Caco-2 (cell line): ENCODE measurements around the gene MSN. TPM values are rescaled to one million over a fixed set of nuclear protein-coding genes. Genes with fewer than 3 reads are reported as not detected.

Experiments used
- BruUV-seq: library from RNA; stranded (reverse); fragments of 400-500 nt; replicated peaks from 2 replicates; lab custom pipeline; 2021; lab: Mats Ljungman, UMichigan
- CTCF ChIA-PET: fragments of 300-600 bp; sonication (Branson Sonifier 250); formaldehyde crosslinking; loops from one replicate; lab custom pipeline; 2022; ENCODE audit warnings: antibody characterized with exemption; lab: Charles Lee
- POLR2A ChIA-PET: fragments of 300-600 bp; sonication (Branson Sonifier 250); formaldehyde crosslinking; loops from one replicate; lab custom pipeline; 2022; ENCODE audit warnings: antibody characterized with exemption; lab: Charles Lee
- DNase-seq, 2 experiments: peaks; one replicate each; pipeline versions ENCODE4 v3.0.0 to v3.0.0-alpha.2; 2020 to 2022
- H3K27me3 ChIP-seq: replicated peaks from 2 replicates; pipeline ENCODE4 v1.6.0; 2011; ENCODE audit warnings: low read length; ENCODE audit not compliant: control insufficient read depth, insufficient read depth
- H3K36me3 ChIP-seq: 2 replicates; pipeline ENCODE4 v1.5.1; 2011; ENCODE audit warnings: low read length; ENCODE audit not compliant: control insufficient read depth, insufficient read depth
- H3K4me1 ChIP-seq: fragments of 250-450 bp; sonication (Bioruptor Pico); 2 replicates; pipeline ENCODE4 v1.5.1; 2020; ENCODE audit warnings: mild to moderate bottlenecking
- H3K4me3 ChIP-seq: 2 replicates; pipeline ENCODE4 v1.5.1; 2011; ENCODE audit warnings: low read depth, mild to moderate bottlenecking, control low read depth, low read length
- H3K9me3 ChIP-seq: fragments of 250-450 bp; sonication (Bioruptor Pico); 2 replicates; pipeline ENCODE4 v1.5.1; 2020; ENCODE audit warnings: mild to moderate bottlenecking, moderate library complexity
- H3K27ac Mint-ChIP-seq: one replicate; pipeline ENCODE4 v1.8.0; 2022; ENCODE audit warnings: mixed read lengths; ENCODE audit not compliant: unreplicated experiment
- H3K27me3 Mint-ChIP-seq: one replicate; pipeline ENCODE4 v1.8.0; 2022; ENCODE audit warnings: mixed read lengths; ENCODE audit not compliant: insufficient read depth, unreplicated experiment
- H3K36me3 Mint-ChIP-seq: one replicate; pipeline ENCODE4 v1.8.0; 2022; ENCODE audit warnings: mild to moderate bottlenecking, mixed read lengths; ENCODE audit not compliant: insufficient read depth, unreplicated experiment
- H3K4me1 Mint-ChIP-seq: one replicate; pipeline ENCODE4 v1.8.0; 2022; ENCODE audit warnings: low read depth, mixed read lengths; ENCODE audit not compliant: unreplicated experiment
- H3K4me3 Mint-ChIP-seq: one replicate; pipeline ENCODE4 v1.8.0; 2022; ENCODE audit warnings: mild to moderate bottlenecking, moderate library complexity, mixed read lengths; ENCODE audit not compliant: unreplicated experiment
- H3K9me3 Mint-ChIP-seq: one replicate; pipeline ENCODE4 v1.8.0; 2022; ENCODE audit warnings: mixed read lengths; ENCODE audit not compliant: unreplicated experiment
- CTCF ChIP-seq, 2 experiments: fragments of 200-600 bp in 1 of 2; IDR thresholded peaks; 1 replicate in 1 of 2; 2 replicates in 1 of 2; pipeline versions ENCODE4 v1.5.1 to v1.8.0; 2011 to 2022; ENCODE audit warnings: antibody characterized with exemption in 1 of 2, control low read depth in 1 of 2, inconsistent platforms in 1 of 2, low read depth in 1 of 2, low read length in 1 of 2, mild to moderate bottlenecking in 1 of 2, moderate library complexity in 1 of 2; ENCODE audit not compliant: insufficient read depth in 1 of 2, severe bottlenecking in 1 of 2, unreplicated experiment in 1 of 2
- intact Hi-C: fragments of 100-400 bp; cut with micrococcal nuclease; formaldehyde crosslinking; loops from one replicate; pipeline ENCODE4 v1.10.0; 2022; ENCODE audit not compliant: unreplicated experiment
- total RNA-seq: library from RNA; stranded (reverse); gene quantifications from 2 replicates; pipeline ENCODE4 v1.2.3, GENCODE V29; 2022

Gene MSN
- total RNA-seq, 1 experiment from 2014 or later = 0.07 TPM

GRCh38 chrX:65667157-65667502, 324 bp upstream of the MSN start:
- Mint-ChIP-seq H3K27ac (no peak overlapping the region), H3K4me1 (no peaks in the 10 kb centered on the region), H3K9me3 (no peaks in the 10 kb centered on the region), H3K4me3 (no peak overlapping the region), H3K27me3 (no peaks in the 10 kb centered on the region), H3K36me3 (no peaks in the 10 kb centered on the region)
- DNase-seq = no peak
- no peaks in the 10 kb centered on the region for H3K36me3 ChIP-seq
- POLR2A ChIA-PET = no interaction called here
- H3K4me3 ChIP-seq = no peak overlapping the region
- CTCF ChIA-PET = no interaction called here
- H3K9me3 ChIP-seq = no peaks in the 10 kb centered on the region
- intact Hi-C loops = no loop called here
- H3K4me1 ChIP-seq = no peaks in the 10 kb centered on the region
- no peak for TF ChIP-seq CTCF (IDR thresholded peaks at IDR 0.05; ENCODE audit: insufficient read depth in 1 of 2, low read depth in 1 of 2, low read length in 1 of 2, severe bottlenecking in 1 of 2, unreplicated experiment in 1 of 2)
- no peaks in the 10 kb centered on the region for H3K27me3 ChIP-seq
- BruUV-seq = no TSS peak

- BruUV-seq = no TSS peak
- DNase-seq = no peak
- Mint-ChIP-seq H3K4me1 (no peaks in the 10 kb centered on the region), H3K27me3 (no peaks in the 10 kb centered on the region), H3K4me3 (no peak overlapping the region), H3K27ac (no peak overlapping the region), H3K9me3 (no peaks in the 10 kb centered on the region), H3K36me3 (no peaks in the 10 kb centered on the region)
- no peaks in the 10 kb centered on the region for H3K36me3 ChIP-seq
- no peaks in the 10 kb centered on the region for H3K27me3 ChIP-seq
- TF ChIP-seq CTCF (IDR thresholded peaks at IDR 0.05; ENCODE audit: insufficient read depth in 1 of 2, low read depth in 1 of 2, low read length in 1 of 2, severe bottlenecking in 1 of 2, unreplicated experiment in 1 of 2) = no peak
- ChIA-PET CTCF (no interaction called here), POLR2A (no interaction called here)
- no peaks in the 10 kb centered on the region for H3K4me1 ChIP-seq
- intact Hi-C loops = no loop called here
- H3K4me3 ChIP-seq = no peak overlapping the region
- no peaks in the 10 kb centered on the region for H3K9me3 ChIP-seq
These were observed 1.2 kb downstream of the MSN start for GRCh38 chrX:65668377-65669310.

- CTCF ChIA-PET = no interaction called here
- no peak overlapping the region for H3K4me3 ChIP-seq
- intact Hi-C loops = no loop called here
- Mint-ChIP-seq H3K36me3 (no peaks in the 10 kb centered on the region), H3K27ac (no peak overlapping the region), H3K4me3 (no peak overlapping the region), H3K4me1 (no peaks in the 10 kb centered on the region), H3K27me3 (no peaks in the 10 kb centered on the region), H3K9me3 (no peaks in the 10 kb centered on the region)
- no peaks in the 10 kb centered on the region for H3K36me3 ChIP-seq
- DNase-seq = no peak
- no peaks in the 10 kb centered on the region for H3K27me3 ChIP-seq
- no peaks in the 10 kb centered on the region for H3K4me1 ChIP-seq
- TF ChIP-seq CTCF (IDR thresholded peaks at IDR 0.05; ENCODE audit: insufficient read depth in 1 of 2, low read depth in 1 of 2, low read length in 1 of 2, severe bottlenecking in 1 of 2, unreplicated experiment in 1 of 2) = no peak
- POLR2A ChIA-PET = no interaction called here
- no peaks in the 10 kb centered on the region for H3K9me3 ChIP-seq
- BruUV-seq = no TSS peak
These were observed 3.8 kb downstream of the MSN start for GRCh38 chrX:65671286-65671685.
